LNCaP clone FGC (cell line): Measurements from ENCODE around the gene TADA2B.

ENCODE experiments used
- DNase-seq: peaks from one replicate; pipeline ENCODE4 v3.0.0-alpha.2; 2011; ENCODE audit warnings: low read depth
- H3K4me3 ChIP-seq: 2 replicates; pipeline ENCODE4 v1.5.1; 2011; ENCODE audit warnings: mild to moderate bottlenecking, low read depth, low read length, control low read depth
- TF ChIP-seq, protein P1 (sequence below): IDR thresholded peaks from 2 replicates; pipeline ENCODE4 v1.5.1; 2012; ENCODE audit warnings: mild to moderate bottlenecking; ENCODE audit not compliant: control insufficient read depth, insufficient read depth; ENCODE audit errors: extremely low read depth

The TADA2B gene

GRCh38 chr4:7086384-7086783 is 43.2 kb downstream of the TADA2B start:
- TF ChIP-seq, protein P1, sequence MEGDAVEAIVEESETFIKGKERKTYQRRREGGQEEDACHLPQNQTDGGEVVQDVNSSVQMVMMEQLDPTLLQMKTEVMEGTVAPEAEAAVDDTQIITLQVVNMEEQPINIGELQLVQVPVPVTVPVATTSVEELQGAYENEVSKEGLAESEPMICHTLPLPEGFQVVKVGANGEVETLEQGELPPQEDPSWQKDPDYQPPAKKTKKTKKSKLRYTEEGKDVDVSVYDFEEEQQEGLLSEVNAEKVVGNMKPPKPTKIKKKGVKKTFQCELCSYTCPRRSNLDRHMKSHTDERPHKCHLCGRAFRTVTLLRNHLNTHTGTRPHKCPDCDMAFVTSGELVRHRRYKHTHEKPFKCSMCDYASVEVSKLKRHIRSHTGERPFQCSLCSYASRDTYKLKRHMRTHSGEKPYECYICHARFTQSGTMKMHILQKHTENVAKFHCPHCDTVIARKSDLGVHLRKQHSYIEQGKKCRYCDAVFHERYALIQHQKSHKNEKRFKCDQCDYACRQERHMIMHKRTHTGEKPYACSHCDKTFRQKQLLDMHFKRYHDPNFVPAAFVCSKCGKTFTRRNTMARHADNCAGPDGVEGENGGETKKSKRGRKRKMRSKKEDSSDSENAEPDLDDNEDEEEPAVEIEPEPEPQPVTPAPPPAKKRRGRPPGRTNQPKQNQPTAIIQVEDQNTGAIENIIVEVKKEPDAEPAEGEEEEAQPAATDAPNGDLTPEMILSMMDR = no peak

GRCh38 chr4:7087036-7087435 is 43.9 kb downstream of the TADA2B start:
- no peak for DNase-seq
- TF ChIP-seq, protein P1 = no peak

More at GRCh38 chr4:7086384-7086783, 43.2 kb downstream of the TADA2B start:
- DNase-seq = no peak
- H3K4me3 ChIP-seq = no peak overlapping the region

GRCh38 chr4:7089213-7089986 is 46.2 kb downstream of the TADA2B start:
- DNase-seq = no peak
- H3K4me3 ChIP-seq = no peak overlapping the region
- TF ChIP-seq, protein P1 = no peak

More at GRCh38 chr4:7087036-7087435, 43.9 kb downstream of the TADA2B start:
- no peak overlapping the region for H3K4me3 ChIP-seq

GRCh38 chr4:7092026-7092425 is 48.9 kb downstream of the TADA2B start:
- no peak overlapping the region for H3K4me3 ChIP-seq
- no peak for DNase-seq
- TF ChIP-seq, protein P1 = no peak

DNA sequence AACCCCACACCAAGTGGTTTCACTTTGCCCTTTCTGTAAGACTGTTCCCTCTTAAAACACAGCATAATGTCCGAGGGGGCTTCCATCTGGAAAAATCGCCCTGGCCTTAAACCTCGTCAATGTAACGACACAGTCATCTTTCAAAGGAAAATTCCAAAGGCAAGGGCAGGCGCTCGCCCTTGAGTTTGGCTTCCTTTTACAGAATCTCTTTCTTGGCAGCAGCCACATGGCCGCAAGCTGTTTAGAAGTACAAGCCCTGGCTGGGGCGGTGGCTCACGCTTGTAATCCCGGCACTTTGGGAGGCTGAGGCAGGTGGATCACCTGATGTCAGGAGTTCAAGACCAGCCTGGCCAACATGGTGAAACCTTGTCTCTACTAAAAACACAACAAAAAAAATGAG is 51.7 kb downstream of the TADA2B start:
- no peak overlapping the region for H3K4me3 ChIP-seq
- no peak for DNase-seq
- TF ChIP-seq, protein P1 = no peak

DNA sequence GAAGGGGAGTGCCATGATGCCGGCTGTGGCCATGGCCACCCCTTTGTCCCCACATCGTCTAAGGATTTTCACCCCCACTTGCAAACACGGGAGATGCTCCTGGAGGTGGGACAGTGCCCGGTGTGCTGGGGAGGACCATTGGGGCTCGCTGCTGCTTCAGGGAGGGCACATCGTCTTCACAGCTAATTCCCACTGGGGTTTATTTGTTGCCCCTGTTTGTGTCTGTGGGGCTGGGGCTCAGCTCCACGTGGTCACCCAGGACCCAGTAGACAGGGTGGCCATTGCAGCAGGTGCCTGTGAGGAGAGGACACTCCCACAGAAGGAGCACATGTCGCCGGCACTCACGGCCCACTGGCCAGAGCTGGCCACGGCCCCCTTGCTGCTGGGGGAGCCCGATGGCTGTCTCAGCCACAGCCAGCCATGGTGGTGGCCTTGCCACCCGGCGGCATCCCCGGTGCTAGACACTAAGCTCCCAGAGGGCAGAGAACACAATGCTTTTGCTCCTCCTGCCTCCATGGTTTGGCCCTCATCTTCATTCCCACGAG is 52.5 kb downstream of the TADA2B start:
- TF ChIP-seq, protein P1 = no peak
- no peak overlapping the region for H3K4me3 ChIP-seq
- DNase-seq = no peak
